ENCODE measurements around the gene NRXN3.

Gene NRXN3

GRCh38 chr14:78451319-78451695 lies 281.1 kb downstream of the NRXN3 start:
- no peaks in the 10 kb centered on the region for H3K4me1 ChIP-seq (ENCODE audit: control extremely low read depth in 1 of 4, control insufficient read depth in 4 of 4, insufficient read depth in 4 of 4, low read length in 3 of 4)
- ChIA-PET POLR2A (no interaction called here), CTCF (no interaction called here)
- H3K27ac ChIP-seq (ENCODE audit: insufficient read depth in 1 of 2, low read depth in 1 of 2, low read length in 2 of 2, poor library complexity in 1 of 2, severe bottlenecking in 2 of 2), result no peak overlapping the region
- no peaks in the 10 kb centered on the region for H3K36me3 ChIP-seq (ENCODE audit: control insufficient read depth in 4 of 4, insufficient read depth in 4 of 4, low read length in 3 of 4)
- WGBS (ENCODE audit: insufficient coverage), result 100% methylated on average over 2 of the region's 2 CpGs
- no peaks in the 10 kb centered on the region for H3K27me3 ChIP-seq (replicated peaks in 2 of 5; ENCODE audit: control insufficient read depth in 4 of 5, insufficient read depth in 5 of 5, low read length in 4 of 5)
- H3K4me3 ChIP-seq (ENCODE audit: control insufficient read depth in 1 of 7, extremely low read depth in 1 of 7, insufficient read depth in 4 of 7, low read depth in 2 of 7, low read length in 6 of 7), result no peak overlapping the region
- no peak for DNase-seq
- H3K9me3 ChIP-seq (ENCODE audit: control extremely low read depth in 1 of 5, control insufficient read depth in 4 of 5, insufficient read depth in 2 of 5, low read depth in 1 of 5, low read length in 4 of 5), result no peaks in the 10 kb centered on the region

GRCh38 chr14:78455896-78456435 lies 285.8 kb downstream of the NRXN3 start:
- no peaks in the 10 kb centered on the region for H3K4me1 ChIP-seq (ENCODE audit: control extremely low read depth in 1 of 4, control insufficient read depth in 4 of 4, insufficient read depth in 4 of 4, low read length in 3 of 4)
- H3K9me3 ChIP-seq (ENCODE audit: control extremely low read depth in 1 of 5, control insufficient read depth in 4 of 5, insufficient read depth in 2 of 5, low read depth in 1 of 5, low read length in 4 of 5), result no peaks in the 10 kb centered on the region
- ChIA-PET CTCF (no interaction called here), POLR2A (no interaction called here)
- H3K4me3 ChIP-seq (ENCODE audit: control insufficient read depth in 1 of 7, extremely low read depth in 1 of 7, insufficient read depth in 4 of 7, low read depth in 2 of 7, low read length in 6 of 7), result no peak overlapping the region
- H3K36me3 ChIP-seq (ENCODE audit: control insufficient read depth in 4 of 4, insufficient read depth in 4 of 4, low read length in 3 of 4), result no peaks in the 10 kb centered on the region
- no peak for DNase-seq
- WGBS (ENCODE audit: insufficient coverage), result 44% methylated on average over 6 of the region's 6 CpGs
- H3K27me3 ChIP-seq (replicated peaks in 2 of 5; ENCODE audit: control insufficient read depth in 4 of 5, insufficient read depth in 5 of 5, low read length in 4 of 5), result peaks cover 0 to 1% (median 0%) of the 10 kb centered on the region in 5 experiments
- no peak overlapping the region for H3K27ac ChIP-seq (ENCODE audit: insufficient read depth in 1 of 2, low read depth in 1 of 2, low read length in 2 of 2, poor library complexity in 1 of 2, severe bottlenecking in 2 of 2)

GRCh38 chr14:78469947-78470346 lies 299.8 kb downstream of the NRXN3 start:
- Histone ChIP-seq H3K4me1 (ENCODE audit: control extremely low read depth in 1 of 4, control insufficient read depth in 4 of 4, insufficient read depth in 4 of 4, low read length in 3 of 4) (no peaks in the 10 kb centered on the region), H3K27me3 (replicated peaks in 2 of 5; ENCODE audit: control insufficient read depth in 4 of 5, insufficient read depth in 5 of 5, low read length in 4 of 5) (no peaks in the 10 kb centered on the region), H3K27ac (ENCODE audit: insufficient read depth in 1 of 2, low read depth in 1 of 2, low read length in 2 of 2, poor library complexity in 1 of 2, severe bottlenecking in 2 of 2) (no peak overlapping the region), H3K4me3 (ENCODE audit: control insufficient read depth in 1 of 7, extremely low read depth in 1 of 7, insufficient read depth in 4 of 7, low read depth in 2 of 7, low read length in 6 of 7) (no peak overlapping the region), H3K36me3 (ENCODE audit: control insufficient read depth in 4 of 4, insufficient read depth in 4 of 4, low read length in 3 of 4) (no peaks in the 10 kb centered on the region), H3K9me3 (ENCODE audit: control extremely low read depth in 1 of 5, control insufficient read depth in 4 of 5, insufficient read depth in 2 of 5, low read depth in 1 of 5, low read length in 4 of 5) (peaks cover 0 to 7% (median 0%) of the 10 kb centered on the region in 5 experiments)
- DNase-seq, result no peak
- ChIA-PET CTCF (no interaction called here), POLR2A (no interaction called here)

- Histone ChIP-seq H3K4me3 (ENCODE audit: control insufficient read depth in 1 of 7, extremely low read depth in 1 of 7, insufficient read depth in 4 of 7, low read depth in 2 of 7, low read length in 6 of 7) (no peak overlapping the region), H3K27me3 (replicated peaks in 2 of 5; ENCODE audit: control insufficient read depth in 4 of 5, insufficient read depth in 5 of 5, low read length in 4 of 5) (peaks cover 0 to 4% (median 0%) of the 10 kb centered on the region in 5 experiments), H3K36me3 (ENCODE audit: control insufficient read depth in 4 of 4, insufficient read depth in 4 of 4, low read length in 3 of 4) (no peaks in the 10 kb centered on the region), H3K4me1 (ENCODE audit: control extremely low read depth in 1 of 4, control insufficient read depth in 4 of 4, insufficient read depth in 4 of 4, low read length in 3 of 4) (no peaks in the 10 kb centered on the region), H3K27ac (ENCODE audit: insufficient read depth in 1 of 2, low read depth in 1 of 2, low read length in 2 of 2, poor library complexity in 1 of 2, severe bottlenecking in 2 of 2) (no peak overlapping the region), H3K9me3 (ENCODE audit: control extremely low read depth in 1 of 5, control insufficient read depth in 4 of 5, insufficient read depth in 2 of 5, low read depth in 1 of 5, low read length in 4 of 5) (no peaks in the 10 kb centered on the region)
- CTCF ChIA-PET, result no interaction called here
- 76% methylated on average over 3 of the region's 5 CpGs for WGBS (ENCODE audit: insufficient coverage)
- DNase-seq, result no peak
- POLR2A ChIA-PET, result no interaction called here
Measured at GRCh38 chr14:78479127-78479780, 309.1 kb downstream of the NRXN3 start.

GRCh38 chr14:78484028-78484427 lies 313.9 kb downstream of the NRXN3 start:
- Histone ChIP-seq H3K4me1 (ENCODE audit: control extremely low read depth in 1 of 4, control insufficient read depth in 4 of 4, insufficient read depth in 4 of 4, low read length in 3 of 4) (no peaks in the 10 kb centered on the region), H3K9me3 (ENCODE audit: control extremely low read depth in 1 of 5, control insufficient read depth in 4 of 5, insufficient read depth in 2 of 5, low read depth in 1 of 5, low read length in 4 of 5) (no peaks in the 10 kb centered on the region), H3K27ac (ENCODE audit: insufficient read depth in 1 of 2, low read depth in 1 of 2, low read length in 2 of 2, poor library complexity in 1 of 2, severe bottlenecking in 2 of 2) (no peak overlapping the region), H3K36me3 (ENCODE audit: control insufficient read depth in 4 of 4, insufficient read depth in 4 of 4, low read length in 3 of 4) (no peaks in the 10 kb centered on the region), H3K27me3 (replicated peaks in 2 of 5; ENCODE audit: control insufficient read depth in 4 of 5, insufficient read depth in 5 of 5, low read length in 4 of 5) (peaks cover 0 to 2% (median 0%) of the 10 kb centered on the region in 5 experiments), H3K4me3 (ENCODE audit: control insufficient read depth in 1 of 7, extremely low read depth in 1 of 7, insufficient read depth in 4 of 7, low read depth in 2 of 7, low read length in 6 of 7) (no peak overlapping the region)
- no peak for DNase-seq
- WGBS (ENCODE audit: insufficient coverage), result no CpG with 5 or more reads among the region's 2 CpGs
- CTCF ChIA-PET, result no interaction called here
- POLR2A ChIA-PET, result no interaction called here

GRCh38 chr14:78486081-78486480 lies 315.9 kb downstream of the NRXN3 start:
- no peaks in the 10 kb centered on the region for H3K9me3 ChIP-seq (ENCODE audit: control extremely low read depth in 1 of 5, control insufficient read depth in 4 of 5, insufficient read depth in 2 of 5, low read depth in 1 of 5, low read length in 4 of 5)
- no peaks in the 10 kb centered on the region for H3K4me1 ChIP-seq (ENCODE audit: control extremely low read depth in 1 of 4, control insufficient read depth in 4 of 4, insufficient read depth in 4 of 4, low read length in 3 of 4)
- DNase-seq, result no peak
- H3K4me3 ChIP-seq (ENCODE audit: control insufficient read depth in 1 of 7, extremely low read depth in 1 of 7, insufficient read depth in 4 of 7, low read depth in 2 of 7, low read length in 6 of 7), result no peak overlapping the region
- no peak overlapping the region for H3K27ac ChIP-seq (ENCODE audit: insufficient read depth in 1 of 2, low read depth in 1 of 2, low read length in 2 of 2, poor library complexity in 1 of 2, severe bottlenecking in 2 of 2)
- H3K36me3 ChIP-seq (ENCODE audit: control insufficient read depth in 4 of 4, insufficient read depth in 4 of 4, low read length in 3 of 4), result no peaks in the 10 kb centered on the region
- ChIA-PET POLR2A (no interaction called here), CTCF (no interaction called here)
- peaks cover 0 to 2% (median 0%) of the 10 kb centered on the region in 5 experiments for H3K27me3 ChIP-seq (replicated peaks in 2 of 5; ENCODE audit: control insufficient read depth in 4 of 5, insufficient read depth in 5 of 5, low read length in 4 of 5)

GRCh38 chr14:78486621-78487020 lies 316.4 kb downstream of the NRXN3 start:
- ChIA-PET CTCF (no interaction called here), POLR2A (no interaction called here)
- Histone ChIP-seq H3K27me3 (replicated peaks in 2 of 5; ENCODE audit: control insufficient read depth in 4 of 5, insufficient read depth in 5 of 5, low read length in 4 of 5) (peaks cover 0 to 2% (median 0%) of the 10 kb centered on the region in 5 experiments), H3K36me3 (ENCODE audit: control insufficient read depth in 4 of 4, insufficient read depth in 4 of 4, low read length in 3 of 4) (no peaks in the 10 kb centered on the region), H3K9me3 (ENCODE audit: control extremely low read depth in 1 of 5, control insufficient read depth in 4 of 5, insufficient read depth in 2 of 5, low read depth in 1 of 5, low read length in 4 of 5) (no peaks in the 10 kb centered on the region), H3K27ac (ENCODE audit: insufficient read depth in 1 of 2, low read depth in 1 of 2, low read length in 2 of 2, poor library complexity in 1 of 2, severe bottlenecking in 2 of 2) (no peak overlapping the region), H3K4me1 (ENCODE audit: control extremely low read depth in 1 of 4, control insufficient read depth in 4 of 4, insufficient read depth in 4 of 4, low read length in 3 of 4) (no peaks in the 10 kb centered on the region), H3K4me3 (ENCODE audit: control insufficient read depth in 1 of 7, extremely low read depth in 1 of 7, insufficient read depth in 4 of 7, low read depth in 2 of 7, low read length in 6 of 7) (no peak overlapping the region)
- WGBS (ENCODE audit: insufficient coverage), result 100% methylated on average over 1 of the region's 1 CpG
- no peak for DNase-seq

Data from common myeloid progenitor, CD34-positive (primary cell).